Melanocyte of skin (primary cell): ENCODE data around the gene COL12A1. TPM values are rescaled to one million over a fixed set of nuclear protein-coding genes. Genes with fewer than 3 reads are reported as not detected.

Source experiments
- total RNA-seq, 2 donors: library from RNA; depleted of rRNA; stranded (reverse); fragments of >200 nt; gene quantifications; 2 replicates each; pipeline ENCODE4 v1.2.3, GENCODE V29; 2012

COL12A1 gene
- total RNA-seq, result 10 to 100 TPM in 1 of 2 donors, 1 to 10 TPM in 1; 6.2 to 19.3 TPM

DNA sequence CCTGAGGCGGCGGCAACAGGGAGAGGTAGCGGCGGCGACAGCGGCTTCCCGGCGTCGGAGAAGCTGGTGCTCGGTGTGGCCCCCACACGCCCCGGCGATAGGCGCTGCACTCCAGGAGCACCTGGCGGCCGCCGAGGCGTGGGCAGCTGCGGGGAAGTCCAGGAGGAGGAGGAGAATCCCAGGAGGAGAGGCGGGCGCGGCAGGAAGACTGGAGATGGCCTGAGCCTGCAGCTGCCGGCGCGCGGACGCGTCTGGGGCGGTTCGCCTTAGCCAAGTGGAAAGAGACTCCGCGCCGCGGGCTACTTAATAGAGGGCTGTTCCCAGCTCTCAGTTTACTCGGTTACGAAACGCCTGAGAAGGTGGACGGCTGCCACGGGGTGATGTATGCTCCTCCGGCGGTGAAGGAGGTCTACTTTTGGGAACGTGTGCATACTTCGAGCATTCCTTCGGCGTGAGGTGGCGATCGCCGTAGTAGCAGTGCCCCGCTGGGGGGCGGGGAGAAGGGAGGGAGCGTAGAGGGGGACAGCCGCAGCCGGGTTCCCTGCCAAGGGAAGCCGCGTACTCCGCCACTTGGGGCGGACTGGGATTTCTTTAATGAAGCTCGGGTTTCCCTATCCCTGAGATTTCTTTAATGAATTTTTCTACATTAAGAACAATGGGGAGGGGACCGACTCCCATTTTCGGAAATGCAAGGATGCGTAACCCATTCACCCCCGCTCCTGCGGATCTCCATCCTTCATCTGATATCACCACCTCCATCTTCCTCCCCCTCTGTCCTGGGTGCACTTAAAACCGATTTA lies at the start of gene COL12A1:
Gene COL12A1, minus strand, starts transcription at position 278 of the 800 bp plus-strand sequence. CDS start 3,261 bp downstream, outside the sequence.

DNA sequence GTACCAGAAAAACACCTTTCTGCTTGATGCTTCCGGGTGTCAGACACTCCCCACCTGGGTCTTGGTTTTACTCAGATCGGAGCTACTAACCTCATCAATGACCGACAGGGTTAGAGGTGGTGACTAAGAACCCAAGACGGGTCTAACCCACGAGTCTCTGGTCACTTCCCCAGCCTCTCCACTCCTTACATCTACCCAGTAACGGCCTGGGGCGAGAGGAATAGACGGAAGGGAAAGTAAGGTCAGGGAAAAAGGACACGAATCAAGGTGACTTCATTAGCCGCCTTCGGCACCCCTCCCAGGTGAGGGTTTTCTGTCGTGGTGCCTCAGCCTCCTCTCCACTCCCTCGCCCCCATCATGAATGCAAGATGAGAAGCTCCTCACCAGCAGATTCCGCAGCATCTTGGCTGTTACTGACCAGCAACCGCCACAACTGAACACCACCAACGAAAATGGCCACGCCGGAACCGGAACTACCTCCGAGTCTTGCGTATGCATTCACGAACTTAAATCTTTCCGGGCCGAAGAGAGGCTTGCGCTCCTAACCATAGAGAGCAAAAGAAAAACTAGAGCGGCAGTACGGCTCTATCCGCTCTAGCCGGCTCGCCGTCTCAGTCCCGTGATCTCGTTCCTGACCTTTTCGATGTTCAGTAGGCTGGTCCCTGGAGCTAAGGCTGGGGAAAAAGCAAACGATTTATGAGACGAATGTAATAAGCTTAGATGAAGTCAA lies 37.6 kb upstream of the COL12A1 start, which contains the start of gene COX7A2:
Gene COX7A2, minus strand, starts transcription at position 469 of the 730 bp plus-strand sequence. Its CDS starts 67 bp downstream, at position 402.

Other genes starting within 250 kb of the COL12A1 start
- 100 to 1,000 TPM; 124 to 131 TPM for gene COX7A2, start 37.7 kb upstream of the COL12A1 start, total RNA-seq
- gene TMEM30A, start 78.7 kb upstream of the COL12A1 start, total RNA-seq, result 10 to 100 TPM; 63.3 to 72.6 TPM